ENCODE measurements around the gene C1QTNF3.

The C1QTNF3 gene

GRCh38 chr5:33999978-34000377, 43.0 kb downstream of the C1QTNF3 start:
- DNase-seq (ENCODE audit: low read depth in 2 of 2): no peak

- DNase-seq (ENCODE audit: low read depth in 2 of 2): peak; percentile 65 to 70
Measured at GRCh38 chr5:33997331-33997983, 45.6 kb downstream of the C1QTNF3 start.

GRCh38 chr5:33995865-33996264, 47.1 kb downstream of the C1QTNF3 start:
- no peak for DNase-seq (ENCODE audit: low read depth in 2 of 2)

GRCh38 chr5:33994845-33995244, 48.2 kb downstream of the C1QTNF3 start:
- peak; percentile 84 to 85 for DNase-seq (ENCODE audit: low read depth in 2 of 2)

- no peak for DNase-seq (ENCODE audit: low read depth in 2 of 2)
Measured at GRCh38 chr5:33992864-33993263, 50.1 kb downstream of the C1QTNF3 start.

- DNase-seq (ENCODE audit: low read depth in 2 of 2): no peak
Measured at GRCh38 chr5:33985447-33985846, 57.6 kb downstream of the C1QTNF3 start.

- DNase-seq (ENCODE audit: low read depth in 2 of 2): no peak
Measured at GRCh38 chr5:33984671-33985124, 58.3 kb downstream of the C1QTNF3 start, which contains the start of gene SLC45A2. TSS of gene SLC45A2 (minus strand) at chr5:33984693. CDS start at chr5:33984583, 110 bp downstream.

GRCh38 chr5:33984178-33984577, 58.8 kb downstream of the C1QTNF3 start:
- no peak for DNase-seq (ENCODE audit: low read depth in 2 of 2)

- DNase-seq (ENCODE audit: low read depth in 2 of 2): no peak
Measured at GRCh38 chr5:33981408-33982162, 61.4 kb downstream of the C1QTNF3 start.

GRCh38 chr5:33980030-33980429, 63.0 kb downstream of the C1QTNF3 start:
- DNase-seq (ENCODE audit: low read depth in 2 of 2): no peak

- no peak for DNase-seq (ENCODE audit: low read depth in 2 of 2)
Measured at GRCh38 chr5:33978306-33978705, 64.7 kb downstream of the C1QTNF3 start.

- no peak for DNase-seq (ENCODE audit: low read depth in 2 of 2)
Measured at GRCh38 chr5:33976307-33976706, 66.7 kb downstream of the C1QTNF3 start.

GRCh38 chr5:33975852-33976251, 67.2 kb downstream of the C1QTNF3 start:
- no peak for DNase-seq (ENCODE audit: low read depth in 2 of 2)

- DNase-seq (ENCODE audit: low read depth in 2 of 2): no peak
Measured at GRCh38 chr5:33973271-33973670, 69.7 kb downstream of the C1QTNF3 start.

GRCh38 chr5:33969572-33970452, 73.2 kb downstream of the C1QTNF3 start:
- DNase-seq (ENCODE audit: low read depth in 2 of 2): peak; percentile 32 to 41

GRCh38 chr5:33968211-33969005, 74.6 kb downstream of the C1QTNF3 start:
- no peak for DNase-seq (ENCODE audit: low read depth in 2 of 2)

All from fibroblast of skin of left quadriceps (primary cell).